ENCODE measurements around the gene SH2B2.
"Not testable (repeated sequence)": the region's sequence is repeated elsewhere in the genome, so short reads cannot be mapped to it uniquely, and the experiment has no call there.

DNA sequence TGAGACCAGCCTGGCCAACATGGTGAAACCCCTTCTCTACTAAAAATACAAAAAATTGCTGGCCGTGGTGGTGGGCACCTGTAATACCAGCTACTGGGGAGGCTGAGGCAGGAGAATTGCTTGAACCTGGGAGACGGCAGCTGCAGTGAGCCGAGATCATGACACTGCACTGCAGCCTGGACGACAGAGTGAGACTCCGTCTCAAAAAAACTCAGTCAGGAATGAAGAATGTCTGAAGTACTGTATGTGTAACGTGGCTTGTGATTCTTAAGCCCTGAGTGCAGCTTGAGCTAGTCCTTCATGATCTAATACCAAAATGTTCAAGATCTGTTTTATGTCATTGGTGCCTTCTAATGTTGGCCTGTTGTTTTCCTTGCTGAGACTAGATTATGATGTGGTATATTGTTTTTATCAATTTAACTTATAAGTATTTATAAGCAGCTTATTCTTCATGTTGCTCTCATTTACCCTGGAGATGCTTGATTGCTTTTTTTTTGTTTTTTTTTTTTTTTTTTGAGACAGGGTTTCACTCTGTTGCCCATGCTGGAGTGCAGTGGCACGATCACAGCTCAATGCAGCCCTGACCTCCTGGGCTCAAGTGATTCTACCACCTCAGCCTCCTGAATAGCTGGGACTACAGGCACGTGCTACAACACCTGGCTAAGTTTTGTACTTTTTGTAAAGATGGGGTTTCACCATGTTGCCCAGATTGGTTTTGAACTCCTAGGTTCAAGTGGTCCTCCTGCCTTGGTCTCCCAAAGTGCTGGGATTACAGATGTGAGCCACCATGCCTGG is 44.2 kb downstream of the SH2B2 start:
- TF ChIP-seq, protein P1, sequence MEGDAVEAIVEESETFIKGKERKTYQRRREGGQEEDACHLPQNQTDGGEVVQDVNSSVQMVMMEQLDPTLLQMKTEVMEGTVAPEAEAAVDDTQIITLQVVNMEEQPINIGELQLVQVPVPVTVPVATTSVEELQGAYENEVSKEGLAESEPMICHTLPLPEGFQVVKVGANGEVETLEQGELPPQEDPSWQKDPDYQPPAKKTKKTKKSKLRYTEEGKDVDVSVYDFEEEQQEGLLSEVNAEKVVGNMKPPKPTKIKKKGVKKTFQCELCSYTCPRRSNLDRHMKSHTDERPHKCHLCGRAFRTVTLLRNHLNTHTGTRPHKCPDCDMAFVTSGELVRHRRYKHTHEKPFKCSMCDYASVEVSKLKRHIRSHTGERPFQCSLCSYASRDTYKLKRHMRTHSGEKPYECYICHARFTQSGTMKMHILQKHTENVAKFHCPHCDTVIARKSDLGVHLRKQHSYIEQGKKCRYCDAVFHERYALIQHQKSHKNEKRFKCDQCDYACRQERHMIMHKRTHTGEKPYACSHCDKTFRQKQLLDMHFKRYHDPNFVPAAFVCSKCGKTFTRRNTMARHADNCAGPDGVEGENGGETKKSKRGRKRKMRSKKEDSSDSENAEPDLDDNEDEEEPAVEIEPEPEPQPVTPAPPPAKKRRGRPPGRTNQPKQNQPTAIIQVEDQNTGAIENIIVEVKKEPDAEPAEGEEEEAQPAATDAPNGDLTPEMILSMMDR (conservative IDR thresholded peaks at IDR 0.05), result not testable (repeated sequence)
- TF ChIP-seq ZFX (IDR thresholded peaks at IDR 0.05), result not testable (repeated sequence)

Data from C4-2B (cell line).